HepG2 (cell line): Measurements from ENCODE around the gene FUT3. TPM values are rescaled to one million over a fixed set of nuclear protein-coding genes. Genes with fewer than 3 reads are reported as not detected.

ENCODE experiments used
- ATF4 ChIP-seq, 2 experiments: fragments of 450-650 bp in 1 of 2; sonication (generic) in 1 of 2; formaldehyde crosslinking; IDR thresholded peaks; 2 replicates each; pipeline versions ENCODE4 v1.5.0 to v1.8.0; 2020 to 2022; ENCODE audit warnings: mild to moderate bottlenecking in 1 of 2, missing genetic modification reagents in 1 of 2
- ELF1 ChIP-seq: sonication (generic); formaldehyde crosslinking; IDR thresholded peaks from 2 replicates; pipeline ENCODE4 v1.4.0; 2020; ENCODE audit warnings: missing genetic modification reagents
- FOXJ3 ChIP-seq: sonication (generic); formaldehyde crosslinking; IDR thresholded peaks from 2 replicates; pipeline ENCODE4 v1.4.0; 2020; ENCODE audit warnings: missing genetic modification reagents, mild to moderate bottlenecking, borderline replicate concordance
- GRHL1 ChIP-seq: sonication (generic); formaldehyde crosslinking; conservative IDR thresholded peaks from 2 replicates; pipeline ENCODE4 v1.8.0; 2022; ENCODE audit warnings: missing genetic modification reagents
- HDAC2 ChIP-seq: sonication (generic); formaldehyde crosslinking; IDR thresholded peaks from 2 replicates; pipeline ENCODE4 v1.4.0; 2020; ENCODE audit warnings: missing genetic modification reagents
- TCF12 ChIP-seq, 2 experiments: fragments of 450-650 bp in 1 of 2; sonication (generic) in 1 of 2; formaldehyde crosslinking in 1 of 2; IDR thresholded peaks; 2 replicates each; pipeline versions ENCODE4 v1.6.1 to v1.8.0; 2017 to 2022; ENCODE audit warnings: antibody characterized with exemption in 1 of 2, mild to moderate bottlenecking in 1 of 2, missing genetic modification reagents in 1 of 2, moderate library complexity in 1 of 2
- TEAD2 ChIP-seq: sonication (generic); formaldehyde crosslinking; IDR thresholded peaks from 2 replicates; pipeline ENCODE4 v1.9.0; 2021; ENCODE audit warnings: missing genetic modification reagents
- ZBTB44 ChIP-seq: sonication (generic); formaldehyde crosslinking; IDR thresholded peaks from 2 replicates; pipeline ENCODE4 v1.4.0; 2020; ENCODE audit warnings: missing genetic modification reagents
- ZFP91 ChIP-seq: sonication (generic); formaldehyde crosslinking; IDR thresholded peaks from 2 replicates; pipeline ENCODE4 v1.9.0; 2022; ENCODE audit warnings: missing genetic modification reagents, mild to moderate bottlenecking, borderline replicate concordance
- ZNF280B ChIP-seq: sonication (generic); formaldehyde crosslinking; IDR thresholded peaks from 2 replicates; pipeline ENCODE4 v1.5.0; 2020; ENCODE audit warnings: missing genetic modification reagents, mild to moderate bottlenecking, borderline replicate concordance
- ZNF674 ChIP-seq: sonication (generic); formaldehyde crosslinking; IDR thresholded peaks from 2 replicates; pipeline ENCODE4 v1.5.0; 2020; ENCODE audit warnings: low read depth, mild to moderate bottlenecking, missing genetic modification reagents
- ZNF687 ChIP-seq: sonication (generic); formaldehyde crosslinking; IDR thresholded peaks from 2 replicates; pipeline ENCODE4 v1.5.1; 2020; ENCODE audit warnings: mild to moderate bottlenecking, missing genetic modification reagents, moderate library complexity
- ZNF841 ChIP-seq: sonication (generic); formaldehyde crosslinking; IDR thresholded peaks from 2 replicates; pipeline ENCODE4 v1.8.1; 2023; ENCODE audit warnings: missing genetic modification reagents, borderline replicate concordance
- ZUFSP ChIP-seq: sonication (generic); formaldehyde crosslinking; IDR thresholded peaks from 2 replicates; pipeline ENCODE4 v1.9.0; 2021; ENCODE audit warnings: missing genetic modification reagents, mild to moderate bottlenecking, borderline replicate concordance
- polyA plus RNA-seq, 8 experiments: library from polyadenylated mRNA; depleted of rRNA in 3 of 8; stranded (reverse) in 7 of 8; unstranded in 1 of 8; fragments of >200 nt; fragmentation: Illumina TruSeq in 4 of 8; extraction: Trizol in 4 of 8; gene quantifications; 2 replicates each; pipeline versions ENCODE4 v1.2.1 to v1.2.3, GENCODE V29; 2011 to 2016; ENCODE audit warnings: low read depth in 4 of 8, missing spikeins in 1 of 8, mixed read lengths in 1 of 8; ENCODE audit not compliant: insufficient read depth in 1 of 8
- total RNA-seq, 5 experiments: library from RNA; depleted of rRNA; stranded (reverse); fragments of >200 nt; fragmentation: Illumina TruSeq; extraction: Trizol; gene quantifications; 2 replicates each; pipeline ENCODE4 v1.2.3, GENCODE V29; 2016; ENCODE audit warnings: low read depth in 1 of 5

Gene FUT3
- total and polyA plus RNA-seq, 2 of the 13 experiments (the other 11 are each of a cell fraction or from before 2014, with no cell fraction given): 0.53 to 1.1 TPM

- TF ChIP-seq ZNF687 (CRISPR knock-in tag) (peak; percentile 61), ZNF841 (CRISPR knock-in tag) (no peak), ZNF674 (CRISPR knock-in tag) (no peak), ELF1 (peak; percentile 87), ATF4 (CRISPR knock-in tag; IDR thresholded peaks at IDR 0.05) (peak; percentile 47 to 100; a peak in 3 of 4 replicates), TCF12 (IDR thresholded peaks at IDR 0.05) (no peak), TCF12 (CRISPR knock-in tag; IDR thresholded peaks at IDR 0.05) (peak; percentile 72), ZNF280B (no peak), ZBTB44 (CRISPR knock-in tag) (peak; percentile 73; the same call in 1 of the 2 replicates), ZFP91 (CRISPR knock-in tag) (no peak), ZUFSP (CRISPR knock-in tag) (no peak), FOXJ3 (CRISPR knock-in tag) (peak; percentile 91; the same call in 1 of the 2 replicates), HDAC2 (CRISPR knock-in tag) (peak; percentile 98), TEAD2 (no peak), GRHL1 (no peak)
Observed at GRCh38 chr19:5870986-5871394, 19.7 kb upstream of the FUT3 start (continued).
